ENCODE results near the gene ABHD14A.

Gene ABHD14A

GRCh38 chr3:51931756-51932155 is 43.1 kb upstream of the ABHD14A start:
- POLR2A ChIA-PET = no interaction called here
- CTCF ChIA-PET = interaction anchor here (3.2 kb wide), 1 partner anchor 10 kb away, joined by 14 read pairs; the partner anchor contains the start of gene RRP9
- no peak for DNase-seq (ENCODE audit: low read depth, low spot score)
- no peak for TF ChIP-seq CTCF (IDR thresholded peaks at IDR 0.05; ENCODE audit: insufficient read depth, low read length, missing control alignments)
- H3K4me3 ChIP-seq (ENCODE audit: low read depth, low read length) = no peak overlapping the region

- CTCF ChIA-PET = interaction anchor here (1.1 to 3.2 kb wide), 2 partner anchors 9 to 10 kb away, joined by 4 to 14 read pairs; partner anchors contain the start of genes PARP3 and RRP9
- DNase-seq (ENCODE audit: low read depth, low spot score) = no peak
- TF ChIP-seq CTCF (IDR thresholded peaks at IDR 0.05; ENCODE audit: insufficient read depth, low read length, missing control alignments) = no peak
- no peak overlapping the region for H3K4me3 ChIP-seq (ENCODE audit: low read depth, low read length)
- POLR2A ChIA-PET = no interaction called here
These were observed 42.1 kb upstream of the ABHD14A start for GRCh38 chr3:51932471-51933370.

- no peak overlapping the region for H3K4me3 ChIP-seq (ENCODE audit: low read depth, low read length)
- CTCF ChIA-PET = interaction anchor here (3.2 kb wide), 1 partner anchor 8 kb away, joined by 14 read pairs; the partner anchor contains the start of gene RRP9
- no peak for TF ChIP-seq CTCF (IDR thresholded peaks at IDR 0.05; ENCODE audit: insufficient read depth, low read length, missing control alignments)
- no peak for DNase-seq (ENCODE audit: low read depth, low spot score)
- POLR2A ChIA-PET = no interaction called here
These were observed 41.3 kb upstream of the ABHD14A start for GRCh38 chr3:51933471-51934138.

GRCh38 chr3:51934139-51934850 is 40.6 kb upstream of the ABHD14A start:
- no peak overlapping the region for H3K4me3 ChIP-seq (ENCODE audit: low read depth, low read length)
- TF ChIP-seq CTCF (IDR thresholded peaks at IDR 0.05; ENCODE audit: insufficient read depth, low read length, missing control alignments) = no peak
- CTCF ChIA-PET = no interaction called here
- no peak for DNase-seq (ENCODE audit: low read depth, low spot score)
- POLR2A ChIA-PET = no interaction called here

- CTCF ChIA-PET = interaction anchor here (1.0 kb wide), 1 partner anchor 70 kb away, joined by 3 read pairs; no protein-coding TSS in a partner anchor
- no peak for DNase-seq (ENCODE audit: low read depth, low spot score)
- POLR2A ChIA-PET = no interaction called here
- no peak overlapping the region for H3K4me3 ChIP-seq (ENCODE audit: low read depth, low read length)
- TF ChIP-seq CTCF (IDR thresholded peaks at IDR 0.05; ENCODE audit: insufficient read depth, low read length, missing control alignments) = no peak
These were observed 39.6 kb upstream of the ABHD14A start for GRCh38 chr3:51934991-51935885.
